ENCODE data around the gene SSPN. TPM values are rescaled to one million over a fixed set of nuclear protein-coding genes. Genes with fewer than 3 reads are reported as not detected.

Gene SSPN
- total RNA-seq, 1 experiment from 2014 or later = 0.17 TPM

DNA sequence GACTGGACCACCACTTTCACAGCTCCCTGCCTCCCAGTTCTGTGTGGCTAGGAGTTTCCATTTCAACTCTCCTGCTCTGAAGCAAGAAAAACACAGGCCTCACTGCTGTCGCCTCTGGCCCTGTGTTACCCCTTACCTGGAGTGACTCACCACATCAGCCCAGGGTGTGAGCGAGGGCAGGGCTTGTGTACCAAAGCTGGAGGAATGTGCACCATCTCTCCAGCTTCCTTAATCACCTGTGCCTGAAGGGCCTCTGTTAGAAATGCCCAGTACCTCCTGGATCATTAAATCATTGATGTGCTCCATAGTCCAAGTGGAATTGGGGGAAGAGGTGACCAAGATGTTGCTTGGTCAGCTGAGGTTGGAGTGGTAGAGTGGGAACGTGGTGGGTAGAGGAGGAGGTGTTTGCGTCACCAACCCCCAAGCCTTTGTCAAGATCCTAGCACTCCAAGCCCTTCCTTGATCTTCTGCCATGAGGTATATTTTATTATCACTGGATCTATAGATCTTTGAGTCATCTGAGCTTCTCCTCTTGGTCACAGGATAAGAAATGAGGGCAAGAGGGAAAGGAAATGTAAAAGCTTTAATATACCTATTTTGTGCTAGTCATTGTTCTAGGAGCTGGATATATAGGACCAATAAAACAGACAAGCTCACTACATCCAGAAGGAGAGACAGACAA is 51.3 kb downstream of the SSPN start (continued):
- TF ChIP-seq ZNF274 (IDR thresholded peaks at IDR 0.05; ENCODE audit: low read depth, low read length) (no peak), ELF1 (IDR thresholded peaks at IDR 0.05; ENCODE audit: borderline replicate concordance, low read depth) (no peak), EZH2phosphoT487 (IDR thresholded peaks at IDR 0.05; ENCODE audit: borderline replicate concordance) (no peak)

DNA sequence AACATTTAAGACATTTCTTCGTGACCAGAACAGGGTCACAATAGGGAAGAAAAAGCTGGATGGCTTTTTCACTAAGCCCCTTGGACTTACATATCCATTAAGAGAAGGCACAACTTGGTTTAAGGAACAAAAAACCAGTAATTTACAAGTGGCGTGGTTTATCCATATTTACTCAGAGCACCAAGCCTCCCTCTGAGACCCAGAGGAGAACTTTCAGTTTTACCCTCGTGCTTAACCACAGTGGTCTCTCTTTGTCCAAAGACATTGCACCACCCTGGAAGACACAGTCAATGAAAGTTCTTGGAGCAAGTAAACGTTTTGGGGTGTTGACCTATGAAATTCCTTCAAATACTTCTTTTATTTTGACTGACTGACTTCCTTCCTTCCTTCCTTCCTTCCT is 52.5 kb downstream of the SSPN start:
- H3K4me1 ChIP-seq (ENCODE audit: control insufficient read depth in 1 of 2, insufficient read depth in 2 of 2, low read length in 2 of 2) = peaks cover 0 to 20% of the 10 kb centered on the region in 2 experiments; a peak in 3 of 4 replicates
- no peak overlapping the region for H2AFZ ChIP-seq (ENCODE audit: low read depth, low read length, poor library complexity, severe bottlenecking)
- no peak for TF ChIP-seq POLR2A (IDR thresholded peaks at IDR 0.05; ENCODE audit: borderline replicate concordance, extremely low read depth, insufficient read depth, insufficient read length)
- ATAC-seq (no peak), DNase-seq (ENCODE audit: low read depth, low spot score) (no peak)
- no peak overlapping the region for H3K4me2 ChIP-seq (ENCODE audit: low read length)
- ChIA-PET CTCF (no interaction called here), RAD21 (ENCODE audit: low non-redundant PET in 1 of 2, low total read pairs in 2 of 2, uncharacterized antibody in 2 of 2, unreplicated experiment in 2 of 2) (no interaction called here), POLR2A (no interaction called here)
- no peaks in the 10 kb centered on the region for H3K27me3 ChIP-seq (ENCODE audit: insufficient read depth, low read length)
- H4K20me1 ChIP-seq (ENCODE audit: insufficient read depth) = no peaks in the 10 kb centered on the region
- H3K9me3 ChIP-seq (ENCODE audit: control insufficient read depth in 1 of 2, insufficient read depth in 1 of 2, low read depth in 1 of 2, low read length in 2 of 2) = peaks cover 0 to 8% of the 10 kb centered on the region in 2 experiments; a peak in 1 of 4 replicates
- no TSS peak for BruUV-seq (replicated peaks)
- intact Hi-C loops (cut with micrococcal nuclease) = no loop called here
- no peak overlapping the region for H3K27ac ChIP-seq (ENCODE audit: low read depth, low read length)
- H3K9ac ChIP-seq (ENCODE audit: low read length) = no peak overlapping the region
- no peaks in the 10 kb centered on the region for H3K36me3 ChIP-seq (ENCODE audit: control insufficient read depth in 1 of 2, insufficient read depth in 2 of 2, low read length in 2 of 2)
- H3K79me2 ChIP-seq (ENCODE audit: insufficient read depth, low read length) = no peaks in the 10 kb centered on the region
- no peaks in the 10 kb centered on the region for H3K9me2 ChIP-seq (ENCODE audit: insufficient read depth)
- no peak overlapping the region for H3K4me3 ChIP-seq (replicated peaks in 1 of 2; ENCODE audit: low read depth in 1 of 2, low read length in 2 of 2)

DNA sequence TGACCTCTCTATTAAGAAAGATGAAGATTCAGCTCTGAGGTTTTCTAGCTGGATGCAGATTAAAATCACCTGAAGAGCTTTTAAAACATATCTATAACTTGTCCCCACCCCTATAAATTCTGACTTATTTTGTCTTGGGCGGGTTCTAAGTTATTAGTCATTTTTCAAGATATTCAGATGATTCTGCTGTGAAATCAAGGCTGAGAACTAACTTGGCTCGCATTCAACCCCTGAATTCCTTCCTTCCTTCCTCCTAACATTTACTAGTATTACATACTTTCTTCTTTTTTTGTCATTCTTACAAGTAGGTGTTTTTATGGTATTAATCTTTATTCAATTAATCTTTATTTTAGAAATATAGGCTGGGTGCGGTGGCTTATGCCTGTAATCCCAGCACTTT is 55.4 kb downstream of the SSPN start:
- no peaks in the 10 kb centered on the region for H4K20me1 ChIP-seq (ENCODE audit: insufficient read depth)
- BruUV-seq (replicated peaks) = no TSS peak
- RAD21 ChIA-PET (ENCODE audit: low non-redundant PET in 1 of 2, low total read pairs in 2 of 2, uncharacterized antibody in 2 of 2, unreplicated experiment in 2 of 2) = no interaction called here
- no peak for DNase-seq (ENCODE audit: low read depth, low spot score)
- no peaks in the 10 kb centered on the region for H3K9me2 ChIP-seq (ENCODE audit: insufficient read depth)
- peaks cover 0 to 8% of the 10 kb centered on the region in 2 experiments; a peak in 1 of 4 replicates for H3K9me3 ChIP-seq (ENCODE audit: control insufficient read depth in 1 of 2, insufficient read depth in 1 of 2, low read depth in 1 of 2, low read length in 2 of 2)
- intact Hi-C loops (cut with micrococcal nuclease) = no loop called here
- H3K36me3 ChIP-seq (ENCODE audit: control insufficient read depth in 1 of 2, insufficient read depth in 2 of 2, low read length in 2 of 2) = no peaks in the 10 kb centered on the region
- H3K79me2 ChIP-seq (ENCODE audit: insufficient read depth, low read length) = no peaks in the 10 kb centered on the region
- CTCF ChIA-PET = no interaction called here
- H3K27me3 ChIP-seq (ENCODE audit: insufficient read depth, low read length) = no peaks in the 10 kb centered on the region
- H3K4me2 ChIP-seq (ENCODE audit: low read length) = no peak overlapping the region
- peaks cover 0 to 15% of the 10 kb centered on the region in 2 experiments; a peak in 3 of 4 replicates for H3K4me1 ChIP-seq (ENCODE audit: control insufficient read depth in 1 of 2, insufficient read depth in 2 of 2, low read length in 2 of 2)
- no peak overlapping the region for H2AFZ ChIP-seq (ENCODE audit: low read depth, low read length, poor library complexity, severe bottlenecking)
- POLR2A ChIA-PET = no interaction called here
- TF ChIP-seq, protein P1, sequence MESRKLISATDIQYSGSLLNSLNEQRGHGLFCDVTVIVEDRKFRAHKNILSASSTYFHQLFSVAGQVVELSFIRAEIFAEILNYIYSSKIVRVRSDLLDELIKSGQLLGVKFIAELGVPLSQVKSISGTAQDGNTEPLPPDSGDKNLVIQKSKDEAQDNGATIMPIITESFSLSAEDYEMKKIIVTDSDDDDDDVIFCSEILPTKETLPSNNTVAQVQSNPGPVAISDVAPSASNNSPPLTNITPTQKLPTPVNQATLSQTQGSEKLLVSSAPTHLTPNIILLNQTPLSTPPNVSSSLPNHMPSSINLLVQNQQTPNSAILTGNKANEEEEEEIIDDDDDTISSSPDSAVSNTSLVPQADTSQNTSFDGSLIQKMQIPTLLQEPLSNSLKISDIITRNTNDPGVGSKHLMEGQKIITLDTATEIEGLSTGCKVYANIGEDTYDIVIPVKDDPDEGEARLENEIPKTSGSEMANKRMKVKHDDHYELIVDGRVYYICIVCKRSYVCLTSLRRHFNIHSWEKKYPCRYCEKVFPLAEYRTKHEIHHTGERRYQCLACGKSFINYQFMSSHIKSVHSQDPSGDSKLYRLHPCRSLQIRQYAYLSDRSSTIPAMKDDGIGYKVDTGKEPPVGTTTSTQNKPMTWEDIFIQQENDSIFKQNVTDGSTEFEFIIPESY (IDR thresholded peaks at IDR 0.05; ENCODE audit: extremely low read depth, insufficient replicate concordance, low read length) = no peak
- TF ChIP-seq SP1 (IDR thresholded peaks at IDR 0.05; ENCODE audit: low read depth) (no peak), EZH2phosphoT487 (IDR thresholded peaks at IDR 0.05; ENCODE audit: borderline replicate concordance) (no peak), ELF1 (IDR thresholded peaks at IDR 0.05; ENCODE audit: borderline replicate concordance, low read depth) (no peak)
- H3K4me3 ChIP-seq (replicated peaks in 1 of 2; ENCODE audit: low read depth in 1 of 2, low read length in 2 of 2) = no peak overlapping the region
- H3K27ac ChIP-seq (ENCODE audit: low read depth, low read length) = no peak overlapping the region
- no peak for ATAC-seq
- H3K9ac ChIP-seq (ENCODE audit: low read length) = no peak overlapping the region

All from HCT116 (cell line).